Transverse colon (tissue), 4 donors: ENCODE measurements around the gene S100A3. TPM values are rescaled to one million over a fixed set of nuclear protein-coding genes. Genes with fewer than 3 reads are reported as not detected.
A peak's percentile ranks its signal among the peaks of the same experiment; 100 is the strongest.

Experiments
- DNase-seq: peaks from one replicate; pipeline ENCODE4 v3.0.0-alpha.2; 2019
- H3K27ac ChIP-seq, 4 donors: fragments of 200-600 bp; sonication (generic); 2 replicates each; pipeline ENCODE4 v1.5.1; 2016 to 2018; ENCODE audit warnings: inconsistent platforms in 4 of 4
- H3K27me3 ChIP-seq: fragments of 200-600 bp; sonication (generic); 2 replicates; pipeline ENCODE4 v1.5.1; 2017; ENCODE audit warnings: inconsistent platforms
- H3K36me3 ChIP-seq, 4 donors: fragments of 200-600 bp; sonication (generic); 2 replicates each; pipeline ENCODE4 v1.5.1; 2017 to 2019; ENCODE audit warnings: inconsistent platforms in 4 of 4
- H3K4me1 ChIP-seq, 4 donors: fragments of 200-600 bp; sonication (generic); 2 replicates each; pipeline ENCODE4 v1.5.1; 2017 to 2020; ENCODE audit warnings: inconsistent platforms in 4 of 4
- H3K4me3 ChIP-seq, 4 donors: fragments of 200-600 bp; sonication (generic); 1 replicate in 1 of 4; 2 replicates in 3 of 4; pipeline versions ENCODE4 v1.5.1 to v1.6.1; 2017 to 2019; ENCODE audit warnings: inconsistent platforms in 4 of 4
- H3K9me3 ChIP-seq, 2 donors: fragments of 200-600 bp; sonication (generic); 2 replicates each; pipeline ENCODE4 v1.5.1; 2017 to 2019; ENCODE audit warnings: inconsistent platforms in 2 of 2
- EP300 ChIP-seq: sonication (generic); formaldehyde crosslinking; IDR thresholded peaks from one replicate; pipeline ENCODE4 v1.6.1; 2017; ENCODE audit warnings: antibody characterized with exemption, low read depth
- POLR2A ChIP-seq: fragments of 450-650 bp; IDR thresholded peaks from one replicate; pipeline ENCODE4 v1.6.1; 2016; ENCODE audit warnings: antibody characterized with exemption, mild to moderate bottlenecking, moderate library complexity
- POLR2AphosphoS5 ChIP-seq, 3 donors: sonication (generic); formaldehyde crosslinking; IDR thresholded peaks; one replicate each; pipeline ENCODE4 v1.6.1; 2016; ENCODE audit warnings: antibody characterized with exemption in 3 of 3
- WGBS, 2 donors: methylation state at CpG; one replicate each; pipeline ENCODE4 v1.1.5; 2018; ENCODE audit warnings: low coverage in 1 of 2; 5-methylcytosine and 5-hydroxymethylcytosine counted together
- in situ Hi-C, 4 donors: fragments of 200-750 bp; cut with MboI; loops; one replicate each; pipeline versions ENCODE4 v1.15.0 to v1.15.1; 2017; ENCODE audit warnings: low sequenced_read_pairs in 3 of 4, low pct_ligation_motif_present in 1 of 4, low pct_unique_long_range_greater_than_20kb in 1 of 4
- intact Hi-C: fragments of 100-400 bp; cut with DNase I; formaldehyde crosslinking; loops from one replicate; pipeline ENCODE4 v1.15.1; 2023; ENCODE audit warnings: low total_unique reads
- total RNA-seq, 4 donors: library from RNA; depleted of rRNA; stranded (reverse); fragments of >200 nt; gene quantifications; one replicate each; pipeline ENCODE4 v1.1.0, GENCODE V29; 2016
- TF ChIP-seq, protein P1 (sequence below), 5 experiments: fragments of 200-600 bp in 3 of 5; fragments of 450-650 bp in 2 of 5; sonication (generic) in 3 of 5; IDR thresholded peaks; 1 replicate in 2 of 5; 2 replicates in 3 of 5; pipeline ENCODE4 v1.5.1; 2016 to 2017; ENCODE audit warnings: antibody characterized with exemption in 5 of 5, inconsistent platforms in 3 of 5, mild to moderate bottlenecking in 2 of 5, moderate library complexity in 1 of 5

S100A3 gene
- total RNA-seq, 4 donors from 2014 or later = 0.64 TPM; not detected in 3

GRCh38 chr1:153546371-153546770 lies 2.7 kb downstream of the S100A3 start:
- peak overlapping the region in 1 of 4 donors; percentile 39 for H3K4me3 ChIP-seq
- 78 to 93% methylated on average over 8 of the region's 8 CpGs for WGBS, 2 donors
- H3K4me1 ChIP-seq = peaks cover 48 to 77% (median 60%) of the 10 kb centered on the region in 4 donors
- in situ Hi-C loops = loop anchor here in 1 of 4 donors (25.0 kb wide), 1 partner anchor 441 kb away; the partner anchor contains the start of genes JTB, RAB13 and RPS27
- H3K27me3 ChIP-seq = no peaks in the 10 kb centered on the region
- intact Hi-C loops = no loop called here
- H3K36me3 ChIP-seq = no peaks in the 10 kb centered on the region
- no peak for TF ChIP-seq POLR2A
- TF ChIP-seq, protein P1, sequence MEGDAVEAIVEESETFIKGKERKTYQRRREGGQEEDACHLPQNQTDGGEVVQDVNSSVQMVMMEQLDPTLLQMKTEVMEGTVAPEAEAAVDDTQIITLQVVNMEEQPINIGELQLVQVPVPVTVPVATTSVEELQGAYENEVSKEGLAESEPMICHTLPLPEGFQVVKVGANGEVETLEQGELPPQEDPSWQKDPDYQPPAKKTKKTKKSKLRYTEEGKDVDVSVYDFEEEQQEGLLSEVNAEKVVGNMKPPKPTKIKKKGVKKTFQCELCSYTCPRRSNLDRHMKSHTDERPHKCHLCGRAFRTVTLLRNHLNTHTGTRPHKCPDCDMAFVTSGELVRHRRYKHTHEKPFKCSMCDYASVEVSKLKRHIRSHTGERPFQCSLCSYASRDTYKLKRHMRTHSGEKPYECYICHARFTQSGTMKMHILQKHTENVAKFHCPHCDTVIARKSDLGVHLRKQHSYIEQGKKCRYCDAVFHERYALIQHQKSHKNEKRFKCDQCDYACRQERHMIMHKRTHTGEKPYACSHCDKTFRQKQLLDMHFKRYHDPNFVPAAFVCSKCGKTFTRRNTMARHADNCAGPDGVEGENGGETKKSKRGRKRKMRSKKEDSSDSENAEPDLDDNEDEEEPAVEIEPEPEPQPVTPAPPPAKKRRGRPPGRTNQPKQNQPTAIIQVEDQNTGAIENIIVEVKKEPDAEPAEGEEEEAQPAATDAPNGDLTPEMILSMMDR (IDR thresholded peaks at IDR 0.05) = no peak
- TF ChIP-seq EP300 = no peak
- H3K27ac ChIP-seq = peak overlapping the region; percentile 84 to 92 (median 90)
- H3K9me3 ChIP-seq = no peaks in the 10 kb centered on the region
- DNase-seq = no peak

DNA sequence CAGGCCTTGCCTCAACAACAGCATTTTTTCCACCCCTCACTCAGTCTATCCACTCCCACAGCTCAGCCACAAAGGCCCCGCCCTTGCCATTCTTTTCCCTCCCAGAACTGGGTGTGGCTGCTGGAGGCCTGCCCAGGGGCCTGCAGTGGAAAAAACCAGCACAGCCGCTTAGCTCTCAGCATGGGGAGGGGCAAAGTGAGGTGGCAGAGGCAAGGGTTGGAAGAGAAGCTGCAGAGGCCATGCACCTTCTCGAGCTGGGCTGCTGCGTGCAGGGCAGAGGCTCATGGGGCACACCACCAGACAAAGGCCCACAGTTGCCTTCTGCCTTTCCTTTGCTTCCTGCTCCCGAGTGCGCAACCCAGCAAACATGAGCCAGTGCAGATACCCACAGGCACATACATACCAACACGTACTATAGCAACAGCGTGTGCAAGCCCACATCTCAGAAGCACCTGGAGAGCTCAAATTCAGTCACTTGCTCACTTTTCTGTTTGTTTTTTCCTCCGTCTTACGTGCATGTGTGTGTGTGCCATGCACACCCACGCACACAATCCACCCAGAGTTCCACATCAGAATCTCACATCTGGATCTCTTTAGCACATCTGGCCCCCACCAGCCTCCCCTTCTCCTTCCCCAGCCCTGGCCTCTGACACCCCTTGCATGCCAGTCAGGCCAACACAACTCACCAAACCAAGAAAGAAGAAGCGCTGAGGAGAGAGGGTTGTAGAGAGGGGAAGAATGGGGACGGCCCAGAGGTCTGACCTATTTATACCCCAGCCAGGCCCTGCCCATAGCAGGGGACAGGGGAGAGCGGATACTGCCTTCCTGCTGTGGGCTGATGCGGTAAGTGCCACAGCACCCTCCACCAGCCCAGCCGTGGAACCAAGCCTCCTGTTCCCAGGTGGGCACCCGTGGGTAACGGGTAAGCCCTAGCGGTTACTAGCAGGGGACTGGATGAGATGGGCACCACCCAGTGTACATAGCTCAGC lies 3.7 kb downstream of the S100A3 start, which contains the start of gene S100A4:
Gene S100A4 (minus strand): TSS at position 740 of the 989 bp plus-strand sequence. CDS start 1,012 bp downstream, outside the sequence.
- Histone ChIP-seq H3K9me3 (no peaks in the 10 kb centered on the region), H3K36me3 (no peaks in the 10 kb centered on the region), H3K27me3 (no peaks in the 10 kb centered on the region), H3K4me3 (peak within 1 kb of the TSS in 3 of 4 donors; percentile 8 to 39 (median 35)), H3K4me1 (peaks cover 48 to 81% (median 61%) of the 10 kb centered on the region in 4 donors), H3K27ac (peak within 1 kb of the TSS; percentile 84 to 92 (median 90))
- peak; percentile 97 for DNase-seq
- WGBS, 2 donors = 15 to 31% methylated on average over 6 to 19 of the region's 19 CpGs
- in situ Hi-C loops = loop anchor here in 1 of 4 donors (25.0 kb wide), 1 partner anchor 442 kb away; the partner anchor contains the start of genes JTB, RAB13 and RPS27
- TF ChIP-seq POLR2AphosphoS5 (IDR thresholded peaks at IDR 0.05) (peak; percentile 65 to 85 (median 66)), POLR2A (peak; percentile 56), EP300 (no peak)
- intact Hi-C loops = no loop called here

DNA sequence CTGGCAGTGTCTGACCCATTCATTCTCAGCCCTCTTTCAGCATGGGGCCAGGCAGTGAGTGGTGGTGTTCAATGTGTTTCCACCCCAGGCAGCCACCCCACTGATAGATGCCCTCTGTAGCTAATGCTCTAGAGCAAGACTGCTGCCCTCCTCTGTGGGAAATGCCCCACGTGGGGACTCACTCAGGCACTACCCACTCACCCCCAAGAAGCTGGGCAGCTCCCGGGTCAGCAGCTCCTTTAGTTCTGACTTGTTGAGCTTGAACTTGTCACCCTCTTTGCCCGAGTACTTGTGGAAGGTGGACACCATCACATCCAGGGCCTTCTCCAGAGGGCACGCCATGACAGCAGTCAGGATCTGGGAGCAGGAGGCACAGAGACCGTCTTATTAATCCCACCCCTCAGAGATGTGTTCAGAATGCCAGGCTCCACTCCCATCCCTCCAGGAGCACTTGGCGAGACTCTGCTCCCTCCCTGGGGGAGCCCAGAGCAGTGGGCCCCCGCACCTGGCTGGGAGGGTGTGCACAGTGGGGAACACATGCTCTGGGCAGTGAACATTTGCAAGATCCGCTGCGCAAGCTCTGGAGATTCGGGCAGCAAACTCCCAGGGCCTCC lies 4.5 kb downstream of the S100A3 start:
- peaks cover 48 to 78% (median 59%) of the 10 kb centered on the region in 4 donors for H3K4me1 ChIP-seq
- H3K4me3 ChIP-seq = peak overlapping the region in 3 of 4 donors; percentile 5 to 39 (median 35)
- 26% methylated on average over 10 of the region's 10 CpGs; no CpG with 5 or more reads in 1 of the 2 donors for whole genome bisulfite sequencing, 2 donors
- no peaks in the 10 kb centered on the region for H3K9me3 ChIP-seq
- intact Hi-C loops (no loop called here), in situ Hi-C loops (loop anchor here in 1 of 4 donors (25.0 kb wide), 1 partner anchor 443 kb away; the partner anchor contains the start of genes JTB, RAB13 and RPS27)
- DNase-seq = no peak
- no peaks in the 10 kb centered on the region for H3K27me3 ChIP-seq
- H3K36me3 ChIP-seq = no peaks in the 10 kb centered on the region
- TF ChIP-seq, protein P1 (IDR thresholded peaks at IDR 0.05) = no peak
- TF ChIP-seq POLR2A = no peak
- no peak for TF ChIP-seq EP300
- H3K27ac ChIP-seq = peak overlapping the region; percentile 84 to 92 (median 90)

DNA sequence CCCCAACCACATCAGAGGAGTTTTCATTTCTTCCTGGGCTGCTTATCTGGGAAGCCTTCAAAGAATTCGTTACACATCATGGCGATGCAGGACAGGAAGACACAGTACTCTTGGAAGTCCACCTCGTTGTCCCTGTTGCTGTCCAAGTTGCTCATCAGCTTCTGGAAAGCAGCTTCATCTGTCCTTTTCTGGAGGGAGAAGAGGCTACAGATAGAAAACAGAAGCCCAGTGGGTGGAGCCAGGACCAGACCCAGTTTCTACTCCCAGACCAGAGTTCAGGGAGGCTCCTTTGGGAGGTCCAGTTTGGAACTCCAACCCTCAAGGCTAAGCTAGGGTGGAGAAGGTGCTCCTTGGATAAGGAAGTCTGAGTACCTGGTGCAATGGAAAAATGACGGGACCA lies 5.3 kb downstream of the S100A3 start:
- no peak overlapping the region for H3K4me3 ChIP-seq
- in situ Hi-C loops (loop anchor here in 1 of 4 donors (25.0 kb wide), 1 partner anchor 444 kb away; the partner anchor contains the start of genes JTB, RAB13 and RPS27), intact Hi-C loops (no loop called here)
- no peaks in the 10 kb centered on the region for H3K36me3 ChIP-seq
- no peaks in the 10 kb centered on the region for H3K27me3 ChIP-seq
- peak overlapping the region; percentile 84 to 92 (median 90) for H3K27ac ChIP-seq
- H3K4me1 ChIP-seq = peaks cover 40 to 73% (median 52%) of the 10 kb centered on the region in 4 donors
- 79 to 100% methylated on average over 1 to 4 of the region's 4 CpGs for WGBS, 2 donors
- no peak for DNase-seq
- TF ChIP-seq, protein P1 (IDR thresholded peaks at IDR 0.05) = no peak
- TF ChIP-seq POLR2AphosphoS5 (IDR thresholded peaks at IDR 0.05) (no peak), EP300 (no peak), POLR2A (no peak)
- no peaks in the 10 kb centered on the region for H3K9me3 ChIP-seq
